Measurements from ENCODE around the gene IMP3.
"Not testable (repeated sequence)": the region's sequence is repeated elsewhere in the genome, so short reads cannot be mapped to it uniquely, and the experiment has no call there.

The IMP3 gene, protein sequence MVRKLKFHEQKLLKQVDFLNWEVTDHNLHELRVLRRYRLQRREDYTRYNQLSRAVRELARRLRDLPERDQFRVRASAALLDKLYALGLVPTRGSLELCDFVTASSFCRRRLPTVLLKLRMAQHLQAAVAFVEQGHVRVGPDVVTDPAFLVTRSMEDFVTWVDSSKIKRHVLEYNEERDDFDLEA

GRCh38 chr15:75639709-75640482, at the start of gene IMP3:
IMP3 (minus strand) TSS chr15:75640224; CDS start chr15:75640168, 56 bp downstream.
- DNase-seq (ENCODE audit: low read depth in 2 of 2) = peak; percentile 90 to 94

DNA sequence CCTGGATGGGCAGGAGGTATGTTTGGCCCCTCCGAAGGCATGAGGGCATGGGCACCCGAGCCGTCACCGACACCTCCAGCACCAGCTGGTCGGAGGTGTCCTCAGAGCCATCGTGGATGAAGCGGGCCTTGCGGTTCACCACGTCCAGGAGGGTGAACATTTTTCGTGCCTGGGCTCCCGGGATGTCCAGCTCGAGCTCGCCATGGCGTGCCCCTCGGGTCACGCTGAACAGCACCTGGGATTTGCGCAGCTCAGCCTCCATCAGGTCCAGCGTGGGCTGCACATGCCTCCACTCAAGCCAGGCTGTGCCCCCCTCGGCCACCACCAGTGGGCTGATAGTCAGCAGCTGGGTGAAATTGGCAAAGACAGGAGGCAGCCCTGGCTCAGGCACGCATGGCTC, 49.4 kb upstream of the IMP3 start:
- DNase-seq (ENCODE audit: low read depth in 2 of 2) = not testable (repeated sequence)

- DNase-seq (ENCODE audit: low read depth in 2 of 2) = no peak
Observed at GRCh38 chr15:75688831-75689230, 48.8 kb upstream of the IMP3 start.

DNA sequence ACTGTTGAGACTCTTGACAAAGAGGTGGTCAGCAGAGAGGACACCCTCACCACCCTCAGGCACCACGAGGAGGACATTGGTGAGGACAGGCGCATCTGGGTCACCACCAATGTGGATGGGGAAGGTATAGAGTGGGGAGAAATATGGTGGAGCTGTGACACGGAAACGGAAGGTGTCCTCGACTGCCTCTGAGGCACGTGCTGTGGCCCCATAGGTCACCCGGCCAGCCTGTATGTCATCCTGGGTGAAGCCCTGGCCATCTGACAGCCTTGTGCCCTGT, 48.2 kb upstream of the IMP3 start:
- DNase-seq (ENCODE audit: low read depth in 2 of 2) = no peak

DNA sequence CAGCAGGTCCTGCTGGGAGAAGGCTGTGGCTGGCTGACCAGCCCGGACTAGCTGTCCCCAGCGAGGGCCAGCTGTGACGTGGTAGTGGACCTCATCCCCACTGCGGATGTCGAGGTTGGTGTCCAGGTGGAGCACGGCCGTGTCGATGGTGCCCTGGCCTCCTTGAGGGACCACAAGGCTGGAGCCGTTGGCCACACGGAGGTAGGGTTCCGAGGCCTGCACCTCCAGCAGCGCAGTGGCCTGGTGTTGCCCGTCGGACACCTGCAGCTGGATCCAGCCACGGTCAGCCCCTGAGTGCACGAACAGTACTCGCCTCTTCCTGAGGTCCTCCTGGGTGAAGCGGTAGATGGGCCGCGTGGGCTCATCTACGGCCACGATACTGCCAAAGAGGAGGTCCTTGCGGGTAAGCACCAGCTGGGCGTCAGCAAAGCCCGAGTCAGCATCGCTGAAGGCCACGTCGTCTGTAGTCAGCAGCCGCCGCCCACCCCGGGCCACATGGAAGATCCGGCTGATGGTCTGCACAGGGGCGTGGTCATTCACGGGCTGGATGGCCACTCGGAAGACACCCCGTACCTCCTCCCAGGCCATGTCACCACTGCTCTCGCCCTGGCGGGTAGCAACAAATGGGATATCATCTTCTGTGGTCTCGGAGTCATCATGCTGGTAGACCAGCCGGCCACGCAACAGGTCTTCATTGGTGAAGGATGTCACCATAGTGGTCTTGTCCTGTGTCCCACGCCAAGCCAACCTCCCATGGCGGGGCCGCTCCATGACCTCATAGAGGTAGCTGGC, 47.7 kb upstream of the IMP3 start:
- DNase-seq (ENCODE audit: low read depth in 2 of 2) = no peak

- DNase-seq (ENCODE audit: low read depth in 2 of 2) = peak; percentile 62 to 73
Observed at GRCh38 chr15:75686212-75686642, 46.2 kb upstream of the IMP3 start.

DNA sequence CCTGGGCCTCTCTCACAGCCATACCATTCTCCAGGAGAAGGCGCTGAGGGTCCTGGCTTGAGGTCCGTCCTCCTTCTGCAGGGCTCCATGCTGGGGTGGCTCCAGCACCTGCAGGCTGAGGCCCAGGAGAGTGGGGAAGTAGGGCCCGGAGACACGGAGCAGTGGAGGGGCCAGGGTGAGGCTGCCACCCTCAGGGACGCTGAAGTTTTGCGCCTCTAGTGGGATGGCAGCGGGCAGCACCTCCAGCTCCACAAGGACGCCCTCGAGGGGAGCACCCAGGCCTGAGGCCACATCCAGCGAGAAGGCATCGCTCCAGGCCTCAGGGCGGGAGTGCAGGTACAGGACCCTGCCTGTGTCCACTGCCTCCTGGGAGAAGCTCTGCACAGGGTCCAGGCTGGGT, 45.2 kb upstream of the IMP3 start:
- DNase-seq (ENCODE audit: low read depth in 2 of 2) = no peak

GRCh38 chr15:75684648-75685047, 44.6 kb upstream of the IMP3 start:
- no peak for DNase-seq (ENCODE audit: low read depth in 2 of 2)

DNA sequence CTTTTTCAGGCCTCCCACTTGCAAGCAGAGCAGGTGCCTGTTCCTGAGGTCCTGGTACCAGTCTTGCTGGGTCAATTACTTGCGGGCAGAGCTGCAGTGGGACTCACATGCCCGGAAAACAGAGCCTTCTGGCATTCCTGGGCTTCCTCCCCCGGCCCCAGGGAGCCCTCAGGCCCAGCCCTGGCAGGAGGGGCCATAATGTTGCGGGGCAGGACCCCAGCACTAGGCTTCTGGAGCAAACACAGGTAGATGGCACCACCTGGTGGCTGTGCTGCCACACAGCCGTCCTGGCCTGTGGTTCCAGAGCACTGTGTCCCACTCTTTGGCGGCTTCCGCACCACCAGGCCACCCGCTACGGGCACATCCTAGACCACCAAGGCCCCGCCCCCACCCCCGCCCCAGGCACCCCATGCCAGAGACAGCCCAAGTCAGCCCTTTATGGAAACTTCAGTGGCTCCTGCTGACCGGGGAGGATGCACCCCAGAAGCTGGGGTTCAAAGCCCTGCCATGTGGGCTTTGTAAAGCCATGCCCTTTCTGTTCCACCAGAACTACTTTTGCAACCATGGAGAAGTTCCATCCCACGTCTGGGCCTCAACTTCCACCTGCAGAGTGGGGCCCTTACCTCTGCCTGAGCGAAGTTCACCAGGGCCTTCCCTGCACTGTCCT, 43.8 kb upstream of the IMP3 start:
- DNase-seq (ENCODE audit: low read depth in 2 of 2) = peak; percentile 56 to 59

GRCh38 chr15:75682181-75683135, 42.4 kb upstream of the IMP3 start:
- no peak for DNase-seq (ENCODE audit: low read depth in 2 of 2)

- no peak for DNase-seq (ENCODE audit: low read depth in 2 of 2)
Observed at GRCh38 chr15:75680007-75680789, 40.2 kb upstream of the IMP3 start.

DNA sequence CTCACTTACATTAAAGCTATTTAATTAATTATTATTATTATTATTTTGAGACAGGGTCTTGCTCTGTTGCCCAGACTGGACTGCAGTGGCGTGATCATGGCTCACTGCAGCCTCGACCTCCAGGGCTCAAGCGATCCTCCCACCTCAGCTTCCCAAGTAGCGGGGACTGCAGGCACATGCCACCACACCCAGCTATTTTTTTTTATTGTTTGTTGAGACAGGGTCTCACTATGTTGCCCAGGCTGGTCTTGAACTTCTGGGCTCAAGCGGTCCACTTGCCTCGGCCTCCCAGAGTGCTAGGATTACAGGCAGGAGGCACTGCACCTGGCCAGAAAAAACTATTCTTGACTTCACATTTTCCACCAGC, 38.3 kb upstream of the IMP3 start:
- not testable (repeated sequence) for DNase-seq (ENCODE audit: low read depth in 2 of 2)

GRCh38 chr15:75677465-75678323, 37.7 kb upstream of the IMP3 start:
- no peak for DNase-seq (ENCODE audit: low read depth in 2 of 2)

- DNase-seq (ENCODE audit: low read depth in 2 of 2) = no peak
Observed at GRCh38 chr15:75676688-75677464, 36.9 kb upstream of the IMP3 start.

DNA sequence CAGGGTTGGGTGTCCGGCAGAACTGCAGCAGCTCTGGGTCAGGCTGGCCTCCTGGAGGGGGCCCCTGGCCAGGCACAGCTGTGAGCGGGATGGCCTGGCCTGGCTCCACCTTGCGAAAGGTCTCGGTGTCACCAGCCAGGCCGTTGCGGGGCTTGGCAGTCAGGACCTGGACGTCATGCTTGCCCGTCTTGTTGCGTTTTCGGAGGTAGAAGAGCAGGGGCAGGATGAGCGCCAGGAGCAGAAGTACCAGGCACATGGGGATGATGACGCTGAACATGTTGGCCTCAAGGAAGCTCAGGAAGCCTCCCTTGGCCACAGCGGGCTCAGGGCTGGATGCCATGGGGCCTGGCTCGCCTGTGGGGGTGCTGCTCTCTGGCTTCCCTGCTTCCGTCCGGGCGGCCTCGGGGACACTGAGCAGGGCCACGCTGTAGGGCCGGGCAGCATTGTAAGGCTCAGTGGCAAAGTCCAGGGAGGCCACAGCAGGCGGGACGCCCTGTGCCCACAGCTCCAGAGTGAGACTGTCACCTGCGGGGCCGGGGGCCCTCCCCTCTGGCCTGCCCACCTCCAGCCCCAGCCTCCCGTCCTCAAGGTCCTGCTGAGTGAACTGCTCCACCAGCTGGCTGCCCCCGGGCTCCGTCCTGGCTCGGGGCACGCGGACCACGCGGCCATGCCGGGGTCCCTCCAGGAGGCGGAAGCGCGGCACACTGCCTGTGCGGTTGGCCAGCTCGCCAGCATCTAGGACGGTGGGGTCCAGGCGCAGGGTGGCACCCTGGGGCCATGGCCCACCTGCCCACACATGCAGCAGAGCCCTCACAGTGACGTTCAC, 35.8 kb upstream of the IMP3 start:
- DNase-seq (ENCODE audit: low read depth in 2 of 2) = no peak

DNA sequence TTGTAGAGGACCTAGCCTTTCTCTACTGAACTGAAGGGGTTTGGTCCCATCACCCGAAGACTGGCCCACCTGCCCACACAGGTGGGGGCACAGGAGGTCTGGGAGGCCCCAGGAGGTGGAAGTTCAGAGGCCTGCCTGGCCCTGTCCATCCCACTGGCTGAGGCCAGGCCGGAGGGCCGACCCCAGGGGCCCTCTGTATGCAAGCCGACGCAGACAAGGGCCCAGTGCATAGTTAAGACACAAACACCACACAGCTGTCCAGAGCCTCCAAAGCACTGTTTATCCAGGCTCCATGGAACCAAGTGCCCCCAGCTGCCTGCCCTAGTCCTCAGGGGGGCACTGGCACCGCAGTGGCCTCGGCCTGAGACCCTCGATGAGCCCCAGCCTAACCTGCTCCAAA, 34.3 kb upstream of the IMP3 start:
- no peak for DNase-seq (ENCODE audit: low read depth in 2 of 2)

DNA sequence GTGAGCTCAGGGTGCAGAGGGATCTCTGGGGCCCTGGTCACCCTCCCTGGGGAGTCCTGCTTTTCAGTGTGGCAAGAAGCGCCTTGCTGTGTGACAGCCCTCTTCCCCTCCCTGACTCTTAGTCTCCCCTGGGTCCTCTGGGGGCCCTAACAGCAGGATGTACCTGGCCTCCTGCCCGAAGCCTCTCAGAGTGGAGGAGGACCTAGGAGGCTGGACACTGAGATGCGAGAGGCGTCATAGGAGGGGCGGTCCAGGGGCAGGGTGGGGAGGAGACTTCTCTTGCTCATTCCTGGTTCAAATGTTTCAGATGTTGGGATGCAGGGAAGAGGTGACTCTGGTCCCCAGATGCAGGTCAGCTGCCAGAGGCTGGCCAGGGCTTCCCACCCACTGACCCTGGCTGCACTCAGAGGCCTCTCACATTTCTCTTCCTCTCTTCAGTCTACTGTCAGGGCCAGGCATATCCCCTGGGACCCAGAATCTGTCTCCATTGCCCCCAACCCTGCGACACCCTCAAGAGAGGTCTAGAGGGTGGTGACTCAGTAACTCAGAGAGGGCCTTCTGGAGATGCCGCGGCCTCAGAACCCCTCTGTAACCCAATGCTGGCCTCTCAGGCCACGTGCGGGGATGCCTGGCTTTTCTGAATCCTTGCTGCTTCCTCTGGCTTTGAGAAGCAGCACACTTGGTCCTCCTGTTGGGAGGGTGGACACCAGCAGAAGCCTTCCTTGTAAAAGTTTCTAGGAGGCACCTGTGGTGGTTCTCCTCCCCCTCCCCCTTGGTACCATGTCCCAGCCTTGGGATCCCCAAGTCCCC, 33.6 kb upstream of the IMP3 start:
- no peak for DNase-seq (ENCODE audit: low read depth in 2 of 2)

Measured in stimulated activated CD8-positive, alpha-beta memory T cell treated with anti-CD3 and anti-CD28 coated beads, Interleukin-15, amount 100 ng/mL, for 48 hours (primary cell).